Activated CD8-positive, alpha-beta memory T cell treated with anti-CD3 and anti-CD28 coated beads, Interleukin-2, amount 50 U/mL, for 48 hours (primary cell): ENCODE data around the gene AFAP1L1.
"Not testable (repeated sequence)": the region's sequence is repeated elsewhere in the genome, so short reads cannot be mapped to it uniquely, and the experiment has no call there.

Experiments used
- DNase-seq: peaks from one replicate; pipeline ENCODE4 v3.0.0-alpha.2; 2020

The AFAP1L1 gene

DNA sequence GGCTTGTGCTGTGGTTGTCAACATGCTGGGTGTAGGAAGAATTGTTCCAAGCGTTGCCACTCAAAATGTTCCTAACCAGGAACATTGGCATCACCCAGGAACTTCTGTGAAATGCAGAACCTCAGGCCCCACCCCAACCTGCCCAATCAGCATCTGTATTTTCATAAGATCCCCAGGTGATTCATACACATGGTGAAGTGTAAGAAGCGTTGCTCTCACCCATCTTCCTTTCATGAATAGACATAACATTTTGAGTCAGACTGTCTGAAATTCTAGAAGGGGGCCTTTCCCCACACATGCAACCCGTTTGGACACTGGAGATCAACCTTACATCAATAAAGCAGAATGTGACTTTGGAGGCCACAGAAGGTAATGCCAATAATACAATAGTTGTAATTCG, 9.3 kb upstream of the AFAP1L1 start:
- DNase-seq: no peak

DNA sequence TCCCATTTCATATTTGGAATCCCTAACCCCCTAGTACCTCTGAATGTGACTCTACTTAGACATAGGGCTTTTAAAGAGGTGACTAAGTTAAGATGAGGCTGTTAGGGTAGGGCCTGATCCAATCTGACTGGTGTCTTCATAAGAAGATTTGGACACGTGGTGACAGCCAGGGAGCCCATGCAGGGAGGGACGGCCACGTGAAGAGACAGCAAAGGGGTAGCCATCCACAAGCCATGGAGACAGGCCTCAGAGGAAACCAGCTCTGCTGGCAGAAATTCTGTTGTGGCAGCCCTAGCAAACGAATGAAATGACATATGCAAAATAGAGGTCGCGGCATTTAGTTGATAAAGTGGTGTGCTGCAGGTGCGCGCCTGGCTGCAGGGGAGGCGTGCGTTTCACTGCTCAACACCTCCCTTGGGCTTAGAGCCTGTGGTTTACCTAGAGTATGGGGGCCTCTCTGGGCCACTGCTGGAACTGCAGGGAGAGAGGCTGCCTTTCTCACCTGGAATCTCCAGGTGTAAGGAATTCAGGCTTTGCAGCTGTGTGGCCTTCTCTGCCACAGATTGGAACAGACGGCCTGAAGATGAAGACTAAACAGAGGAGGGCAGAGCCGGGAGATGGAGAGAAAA, 7.1 kb upstream of the AFAP1L1 start:
- peak; percentile 56 for DNase-seq

DNA sequence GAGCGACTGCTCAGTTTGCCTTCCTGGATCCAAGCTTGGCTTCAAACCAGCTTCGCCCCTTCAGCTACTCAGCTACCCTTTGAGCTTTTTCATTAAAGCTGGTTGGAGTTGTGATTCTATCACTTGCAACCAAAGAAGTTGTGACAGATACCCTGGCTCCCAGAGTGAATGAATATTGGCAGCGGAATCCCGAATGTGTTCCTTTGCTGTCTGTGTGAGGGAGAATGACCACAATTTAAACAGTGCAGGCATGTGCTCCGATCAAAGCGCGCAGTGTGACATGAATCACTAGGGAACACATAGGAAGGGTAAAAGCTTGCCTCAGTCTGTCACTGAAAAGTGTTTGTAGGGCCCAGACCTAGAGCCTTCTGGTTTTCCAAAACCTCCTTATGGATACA, 6.6 kb upstream of the AFAP1L1 start:
- DNase-seq: no peak

DNA sequence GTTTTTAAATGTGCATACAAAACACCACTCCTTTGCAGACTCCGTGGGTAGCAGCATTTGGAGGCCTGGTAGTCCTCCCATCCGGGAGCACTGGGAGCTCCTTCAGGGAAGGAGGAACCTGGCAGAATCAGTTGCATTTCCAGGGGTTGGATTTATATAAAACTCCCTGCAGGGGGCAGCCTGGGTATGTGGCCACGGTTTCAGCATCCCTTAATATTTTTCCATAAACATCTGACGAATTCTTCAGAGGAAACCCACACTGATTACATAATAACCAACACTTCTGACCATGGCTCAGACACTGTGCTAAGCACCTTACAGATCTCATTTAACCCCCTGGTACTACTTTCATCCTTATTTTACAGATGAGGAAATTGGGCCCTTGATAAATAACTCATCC, 6.1 kb upstream of the AFAP1L1 start:
- no peak for DNase-seq

DNA sequence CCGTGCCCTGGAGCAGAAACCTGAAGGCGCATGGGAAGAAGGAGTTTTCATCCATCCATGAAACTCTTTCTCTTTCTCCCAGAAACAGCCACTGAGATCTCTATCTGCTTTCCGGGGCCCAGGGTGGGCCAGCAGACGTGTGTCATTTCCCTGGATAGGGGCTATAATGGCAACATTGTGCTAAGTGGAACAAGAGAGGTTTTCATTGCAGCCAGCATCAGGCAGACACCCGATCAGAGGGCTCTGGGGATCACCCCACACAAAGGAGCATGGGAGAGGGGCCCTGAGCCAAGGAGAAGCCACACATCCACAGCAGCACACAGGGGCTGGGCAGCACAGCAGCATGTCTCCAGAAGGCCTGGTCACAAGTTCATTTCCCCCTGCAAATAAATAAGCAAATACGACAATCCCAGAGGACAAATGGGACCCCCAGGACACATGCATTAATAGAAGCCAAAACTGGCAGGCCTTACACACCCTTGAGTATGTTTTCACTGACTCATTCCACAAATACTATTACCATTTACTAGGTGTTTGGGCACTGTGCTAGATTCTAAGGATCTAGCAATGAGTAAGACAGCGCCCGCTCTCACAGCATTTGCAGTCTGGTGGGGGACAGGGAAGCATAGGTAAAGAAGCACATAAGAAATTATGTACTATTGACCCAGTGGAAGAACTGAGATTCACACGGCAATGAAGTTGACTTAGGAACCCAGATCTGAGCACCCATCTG, 4.3 kb upstream of the AFAP1L1 start:
- DNase-seq: no peak

DNA sequence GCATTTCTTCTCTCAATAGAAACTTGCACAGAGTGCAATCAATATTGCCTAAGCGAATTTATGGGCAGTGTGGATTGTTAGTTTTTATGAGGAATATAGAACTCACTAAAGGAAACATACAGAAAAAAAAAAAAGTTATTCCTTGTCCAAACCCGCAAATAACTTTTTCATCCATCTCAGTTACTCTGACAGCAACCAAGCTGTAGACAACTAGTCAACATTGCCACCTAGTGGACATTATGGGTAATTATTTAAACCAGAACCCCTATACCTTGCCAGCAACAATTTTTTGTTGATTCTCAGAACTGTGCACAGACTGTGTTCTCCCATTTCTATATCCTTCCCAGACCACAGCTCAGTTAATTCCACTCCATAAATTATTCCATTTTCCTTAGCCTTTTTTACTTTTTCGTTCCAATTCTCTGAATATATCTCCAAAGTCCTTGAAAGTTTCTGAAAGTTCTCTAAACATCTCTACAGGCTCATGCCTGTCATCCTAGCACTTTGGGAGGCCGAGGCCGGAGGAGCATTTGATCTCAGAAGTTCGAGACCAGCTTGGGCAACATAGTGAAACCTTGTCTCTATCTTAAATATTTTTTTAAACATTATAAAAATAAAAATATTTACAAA, 2.6 kb upstream of the AFAP1L1 start:
- no peak for DNase-seq

DNA sequence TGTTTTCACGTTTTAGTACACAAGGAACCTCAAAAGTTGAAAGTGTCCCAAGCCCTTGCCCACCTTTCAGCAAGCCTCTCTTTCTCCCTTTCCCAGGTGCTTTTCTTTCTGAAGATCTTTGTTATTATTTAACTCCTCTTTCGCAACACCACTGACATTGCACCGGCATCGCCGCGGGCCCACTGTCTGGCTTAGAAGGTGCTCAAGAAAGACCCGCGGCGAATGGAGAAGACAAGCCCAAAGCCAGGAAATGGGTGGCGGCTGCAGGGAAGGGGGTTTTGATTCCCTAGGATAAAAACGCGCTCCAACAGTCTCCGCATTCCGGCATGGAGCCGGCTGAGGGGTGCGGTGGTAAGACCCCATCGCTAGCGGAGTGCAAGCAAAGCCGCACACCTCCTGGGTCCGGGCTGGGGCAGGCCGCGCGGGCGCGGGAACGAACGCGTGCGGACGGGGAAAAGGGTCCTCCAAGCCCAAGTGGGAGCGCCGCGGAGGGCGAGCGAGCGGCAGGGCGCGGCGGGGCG, 404 bp upstream of the AFAP1L1 start:
- DNase-seq: peak; percentile 52

DNA sequence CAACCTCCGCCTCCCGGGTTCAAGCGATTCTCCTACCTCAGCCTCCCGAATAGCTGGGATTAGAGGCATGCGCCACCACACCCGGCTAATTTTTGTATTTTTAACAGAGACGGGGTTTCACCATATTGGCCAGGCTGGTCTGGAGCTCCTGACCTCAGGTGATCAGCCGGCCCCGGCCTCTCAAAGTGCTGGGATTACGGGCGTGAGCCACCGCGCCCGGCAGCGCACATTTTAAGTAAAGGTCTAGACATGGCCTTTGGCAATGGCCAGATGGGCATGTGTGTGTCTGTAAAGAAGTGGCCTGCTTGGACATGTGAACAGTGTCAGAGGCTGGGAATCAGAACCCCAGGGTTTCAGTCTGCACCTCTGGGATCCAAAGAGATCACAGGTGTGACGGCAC, 1.1 kb downstream of the AFAP1L1 start:
- not testable (repeated sequence) for DNase-seq

DNA sequence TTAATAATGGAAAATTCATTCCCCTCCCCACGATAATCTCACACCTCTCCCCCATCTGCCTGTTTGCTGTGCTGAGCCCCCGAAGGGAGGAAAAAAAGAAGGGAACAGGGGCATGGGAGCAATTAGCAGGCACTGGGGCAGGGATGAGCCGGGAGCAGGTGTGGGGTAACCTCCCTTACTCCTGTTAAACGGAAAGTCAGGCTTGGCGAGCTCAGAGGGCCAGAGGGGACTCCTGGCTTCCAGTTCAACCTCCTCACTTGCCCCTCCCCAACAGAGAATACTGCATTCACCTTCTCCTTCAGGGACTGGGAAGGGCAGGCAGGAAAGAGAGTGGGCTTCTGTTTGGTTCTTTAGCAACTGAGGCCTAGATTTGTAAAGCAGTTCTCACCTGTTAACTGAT, 1.6 kb downstream of the AFAP1L1 start:
- DNase-seq: no peak

DNA sequence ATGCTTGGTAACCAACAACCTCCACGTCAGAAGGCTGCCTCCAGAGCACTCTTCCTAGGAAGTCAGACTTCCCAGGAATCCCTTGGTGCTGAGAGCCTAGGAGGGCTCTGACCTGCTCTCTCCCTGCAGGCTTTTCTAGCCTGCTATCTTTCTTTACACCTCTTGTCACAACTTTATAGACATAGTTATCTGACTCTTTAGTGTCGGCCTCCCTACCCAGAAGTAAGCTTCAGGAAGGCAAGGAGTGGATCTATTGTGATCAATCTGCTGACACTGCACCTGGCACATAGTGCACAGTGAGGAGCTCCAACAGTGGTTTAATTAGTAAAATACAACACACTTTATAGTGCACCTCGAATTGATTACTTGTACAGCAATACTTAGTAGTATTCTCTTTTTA, 2.3 kb downstream of the AFAP1L1 start:
- no peak for DNase-seq

DNA sequence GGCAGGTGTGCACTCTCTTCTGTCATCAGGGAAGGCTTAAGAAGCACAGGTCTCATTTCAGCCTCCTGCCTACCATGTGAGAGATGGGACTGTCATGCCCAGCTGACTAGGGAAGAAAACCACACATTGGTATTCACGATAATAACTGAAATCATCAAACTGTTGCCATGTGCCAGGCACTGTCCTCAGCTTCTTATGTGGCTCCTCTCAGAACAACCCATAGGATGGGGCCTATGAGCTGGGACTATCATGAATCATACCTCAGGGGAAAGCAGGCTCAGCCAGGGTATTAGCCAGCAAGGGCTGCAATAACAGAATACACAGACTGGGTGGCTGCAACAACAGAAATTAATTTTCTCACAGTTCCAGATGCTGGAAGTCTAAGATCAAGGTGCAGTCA, 3.3 kb downstream of the AFAP1L1 start:
- no peak for DNase-seq

DNA sequence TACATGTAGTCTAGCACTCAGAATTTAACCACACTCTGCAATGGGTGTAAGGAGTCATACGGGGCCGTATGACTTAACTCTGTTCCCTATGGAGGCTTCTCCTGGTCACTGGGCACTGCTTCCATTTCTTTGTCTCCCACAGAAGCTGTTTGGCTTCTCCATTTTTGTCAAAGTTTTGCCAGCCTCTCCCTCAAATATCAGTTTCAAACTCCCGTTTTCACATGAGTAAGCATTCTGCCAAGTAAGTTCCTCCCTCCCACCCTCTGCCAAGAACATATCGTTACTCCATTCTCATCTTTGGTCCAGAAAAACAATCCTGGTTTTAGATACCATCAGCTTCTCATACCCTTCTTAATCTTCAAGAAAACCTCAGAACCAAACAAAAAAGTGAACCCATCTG, 6.1 kb downstream of the AFAP1L1 start:
- DNase-seq: no peak

DNA sequence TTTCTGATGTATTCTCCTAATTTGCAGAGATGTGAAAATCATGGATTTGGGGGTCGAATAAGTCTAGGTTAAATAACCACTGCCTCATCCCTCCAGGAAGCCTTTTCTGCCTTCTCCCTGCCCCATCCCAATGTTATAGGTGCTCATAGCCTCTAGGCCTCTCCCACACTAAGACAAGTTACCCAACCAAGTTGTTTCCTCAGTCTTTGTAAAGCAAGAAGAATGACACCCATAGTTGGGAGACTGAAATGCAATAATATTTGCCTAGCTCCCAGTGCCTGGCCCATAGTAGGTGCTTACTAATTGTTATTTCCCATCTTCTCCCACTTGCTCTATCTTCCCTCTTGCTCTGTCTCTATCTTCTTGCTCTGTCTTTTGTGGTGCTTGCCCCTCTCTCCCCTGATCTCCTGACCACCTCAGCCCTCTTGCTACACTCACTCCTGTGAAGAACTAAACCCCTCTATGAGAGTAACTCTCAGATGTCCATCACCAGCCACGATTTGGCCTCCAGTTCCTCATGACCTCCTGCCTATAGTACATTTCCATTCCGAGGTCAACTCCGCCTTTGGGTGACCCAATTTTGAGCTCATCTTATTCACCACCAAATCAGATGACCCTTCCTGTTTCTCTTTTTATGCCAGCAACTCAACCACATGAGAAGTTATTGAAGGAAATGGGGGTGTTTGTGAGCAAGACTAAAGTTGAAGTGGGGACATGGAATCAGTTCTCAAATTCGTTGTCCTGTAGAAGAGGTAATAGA, 7.0 kb downstream of the AFAP1L1 start:
- DNase-seq: no peak

DNA sequence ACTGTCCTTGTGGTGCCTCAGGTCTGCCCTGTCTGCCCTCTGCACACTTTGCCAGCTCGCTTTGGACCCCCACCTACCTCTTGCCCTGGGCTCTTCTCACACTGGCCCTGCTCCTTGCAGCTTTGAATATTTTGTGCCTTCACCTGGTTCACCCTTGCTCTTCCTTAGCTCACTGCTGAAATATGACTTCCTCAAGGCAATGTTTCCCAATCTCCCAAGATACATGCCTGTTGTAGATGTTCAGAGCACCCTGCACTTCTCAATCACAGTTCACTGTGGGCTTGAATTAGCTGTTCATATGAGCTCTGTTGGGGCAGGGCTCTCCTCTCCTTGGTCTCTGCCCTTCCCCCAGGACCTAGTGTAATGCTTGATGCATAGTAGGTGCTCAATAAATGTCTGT, 8.0 kb downstream of the AFAP1L1 start:
- DNase-seq: no peak

DNA sequence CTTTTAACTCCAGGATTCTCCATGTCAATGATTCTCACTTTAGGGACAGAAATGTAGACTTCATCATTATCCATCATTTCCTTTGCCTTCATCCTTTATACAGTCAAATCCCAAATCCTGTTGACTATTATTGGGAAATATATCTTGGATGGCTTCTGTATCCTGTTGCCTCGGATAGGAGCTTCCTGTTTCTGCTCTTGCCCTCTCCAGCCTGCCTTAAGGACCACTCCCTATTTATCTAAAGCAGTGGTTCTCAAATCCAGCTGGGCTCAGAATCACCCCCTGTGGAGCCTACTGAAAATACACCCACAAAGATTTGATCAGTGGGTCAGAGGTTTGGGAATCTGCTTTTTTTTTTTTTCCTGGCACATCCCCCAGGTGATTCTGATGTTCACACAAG, 8.5 kb downstream of the AFAP1L1 start:
- DNase-seq: no peak

DNA sequence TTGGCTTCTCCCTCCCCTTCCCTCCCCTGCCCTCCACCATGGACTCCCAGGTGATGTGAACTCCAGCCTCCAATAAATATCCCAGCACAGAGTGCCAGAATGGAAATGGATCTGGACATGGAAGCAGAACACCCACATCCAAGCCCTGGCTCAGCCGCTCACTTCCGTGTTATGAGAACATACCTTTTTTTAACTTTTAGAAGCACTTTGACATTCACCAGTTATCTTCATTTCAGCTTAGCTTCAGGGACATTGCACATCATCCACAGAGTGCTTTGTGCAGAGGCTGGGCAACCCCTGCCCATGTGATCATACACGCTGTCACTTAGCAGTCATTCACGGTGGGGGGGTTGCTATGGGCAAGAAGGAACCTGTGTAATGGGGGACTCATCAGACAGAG, 9.1 kb downstream of the AFAP1L1 start:
- DNase-seq: no peak

DNA sequence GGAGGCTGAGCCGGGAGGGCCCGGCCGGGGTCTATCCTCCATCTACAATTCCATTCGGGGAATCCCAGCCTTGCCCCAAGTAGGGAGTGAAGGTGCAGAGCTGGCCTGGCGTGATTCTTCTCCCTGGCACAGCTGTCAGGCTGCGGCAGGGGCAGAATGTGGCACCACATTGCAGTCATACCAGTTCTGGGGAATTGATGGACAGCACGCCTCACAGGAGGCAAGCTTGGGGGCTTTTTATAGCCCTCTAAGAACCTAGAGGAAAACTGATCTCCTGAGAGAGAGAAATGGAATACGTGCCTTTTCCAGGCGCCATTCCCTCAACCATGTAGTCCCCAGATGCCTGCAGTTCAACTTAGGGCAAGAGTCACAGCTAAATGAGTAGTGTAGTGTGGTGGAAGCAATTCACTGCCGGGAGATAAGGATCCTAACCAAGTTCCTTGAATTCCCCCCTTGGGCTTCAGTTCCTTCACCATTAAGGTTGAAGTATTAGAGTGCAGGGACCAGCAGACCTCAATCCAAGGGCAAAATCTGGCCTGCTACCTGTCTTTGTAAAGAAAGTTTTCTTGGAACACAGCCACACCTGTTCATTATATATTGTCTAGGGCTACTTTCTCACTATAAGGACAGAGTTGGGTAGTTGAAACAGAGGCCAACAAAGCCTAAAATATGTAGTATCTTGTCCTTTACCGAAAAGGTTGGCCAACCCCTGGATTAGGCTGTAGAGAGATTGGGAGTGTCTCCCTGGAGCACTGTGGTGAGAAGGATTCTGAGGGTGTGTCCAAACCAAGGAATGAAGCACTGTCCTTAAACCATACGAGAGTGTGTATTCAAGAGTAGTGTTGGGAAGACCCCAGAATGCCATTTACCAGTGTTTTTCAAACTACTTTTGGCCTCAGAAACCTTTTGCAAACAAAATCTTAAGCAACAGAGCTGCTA, 10.6 kb downstream of the AFAP1L1 start:
- no peak for DNase-seq

DNA sequence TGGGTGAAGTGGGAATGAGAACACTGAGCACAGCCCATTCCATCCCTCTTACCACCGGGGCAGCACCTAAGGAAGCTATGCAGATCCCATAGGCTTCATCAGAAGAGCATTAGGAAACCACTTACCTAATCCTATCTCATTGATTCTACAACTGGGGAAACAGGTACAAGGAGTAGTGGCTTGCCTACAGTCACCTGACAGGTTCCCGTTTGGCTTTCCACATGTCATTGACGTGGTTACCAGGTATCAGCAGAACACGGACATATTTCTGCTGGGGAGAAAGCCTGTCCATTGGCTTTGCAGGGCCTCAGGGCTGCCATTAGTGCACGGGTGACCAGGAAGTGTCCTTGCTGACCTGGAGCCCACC, 11.3 kb downstream of the AFAP1L1 start:
- DNase-seq: no peak

DNA sequence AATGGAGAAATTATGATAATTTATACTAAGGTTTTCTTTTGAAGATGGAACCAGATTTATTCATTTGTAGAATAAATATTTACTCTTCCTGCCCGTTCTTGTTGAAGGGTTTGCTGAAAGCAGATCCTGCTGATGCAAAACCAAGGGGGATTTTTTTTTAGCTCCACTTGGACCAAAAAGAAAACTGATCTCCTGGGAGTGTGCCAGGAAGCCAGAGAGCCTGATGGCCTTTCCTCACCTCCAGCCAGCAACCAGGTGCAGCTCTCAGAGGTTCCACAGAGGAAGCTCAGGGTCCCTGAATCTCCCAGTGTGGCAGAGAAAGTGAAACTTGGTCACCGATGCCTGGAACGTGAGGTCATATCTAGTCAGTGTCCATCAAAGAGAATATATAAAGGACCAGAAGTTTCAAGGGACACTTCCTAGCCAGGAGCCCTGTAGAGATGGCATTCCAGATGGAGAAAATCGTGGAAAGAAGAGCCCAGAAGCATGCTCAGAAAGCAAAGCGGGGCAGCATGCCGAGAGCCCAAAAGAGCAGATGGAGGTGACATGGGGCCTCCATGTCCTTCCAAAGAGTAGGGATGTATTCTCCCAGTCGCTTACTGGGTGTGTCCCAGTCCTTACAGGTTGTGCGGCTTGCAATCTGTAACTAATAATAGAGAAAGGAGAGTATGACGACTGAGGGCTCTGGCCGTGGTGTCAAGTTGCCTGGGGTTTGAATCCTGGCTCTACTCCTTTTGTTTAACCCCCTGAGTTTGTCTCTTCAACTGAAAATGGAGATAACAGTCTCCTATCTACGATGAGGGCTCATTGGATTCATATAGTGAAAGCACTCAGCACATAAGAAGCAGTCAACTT, 12.2 kb downstream of the AFAP1L1 start:
- DNase-seq: no peak

DNA sequence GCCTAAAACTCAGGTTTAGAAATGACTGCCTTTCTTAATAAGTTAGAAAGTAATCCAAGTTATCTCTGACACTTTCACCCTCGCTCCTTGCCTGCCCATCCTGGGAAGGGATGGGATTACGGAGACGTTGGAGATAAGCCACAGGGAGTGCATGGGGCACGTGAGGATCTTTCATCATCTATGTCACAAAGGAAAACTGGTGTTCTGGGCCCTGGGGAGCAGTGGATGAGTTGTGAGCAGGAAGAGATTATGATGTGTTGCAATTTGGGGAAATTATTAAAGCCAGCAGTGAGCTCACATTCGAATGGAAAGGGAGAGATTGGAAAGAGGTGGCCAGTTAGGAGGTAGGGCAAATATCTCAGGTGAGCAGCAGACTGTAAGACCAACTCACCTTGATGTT, 12.8 kb downstream of the AFAP1L1 start:
- DNase-seq: no peak

DNA sequence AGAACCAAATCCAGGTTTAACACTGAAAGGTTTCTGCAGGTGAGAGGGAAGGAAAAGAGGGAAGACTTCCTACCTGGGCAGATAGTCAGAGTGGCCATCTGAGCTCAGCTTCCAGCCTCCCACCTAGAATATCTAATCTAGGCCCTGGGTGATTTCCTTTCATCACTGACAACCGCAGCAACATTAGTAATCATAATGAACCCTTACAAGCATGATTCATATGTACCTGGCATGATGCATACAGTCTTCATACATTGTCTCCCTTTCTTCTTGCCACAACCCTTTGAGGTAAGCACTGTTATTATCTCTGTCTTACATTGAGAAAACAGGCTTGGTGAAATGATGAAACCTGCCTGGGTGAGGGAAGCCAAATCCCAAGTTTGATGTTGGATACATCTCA, 13.5 kb downstream of the AFAP1L1 start:
- no peak for DNase-seq
